Heart left ventricle (tissue), 13 donors: ENCODE data around the gene FURIN.

ENCODE experiments used
- CTCF ChIP-seq, 12 donors: fragments of 200-600 bp; sonication (generic) in 4 of 12; IDR thresholded peaks; one replicate each; pipeline versions ENCODE4 v1.5.0 to v1.8.0; 2018 to 2022; ENCODE audit warnings: antibody characterized with exemption in 12 of 12, mild to moderate bottlenecking in 5 of 12
- POLR2A ChIP-seq, 2 donors: fragments of 450-650 bp; IDR thresholded peaks; one replicate each; pipeline ENCODE4 v1.6.1; 2017; ENCODE audit warnings: antibody characterized with exemption in 2 of 2, mild to moderate bottlenecking in 2 of 2, moderate library complexity in 2 of 2
- donor health status: ischemic (EF 13 %, LVEDD 7.1; RV severe dilation, severe dysfunction).
- donor health status: DM: no; HTN: yes; CAD: no.
- donor health status: DM: no; HTN: no; CAD: no.
- donor health status: ischemic (EF 25% LVEDD 6.9; RV normal size, moderate dysfunction).
- donor health status: ischemic (EF 25% LVEDD 5.7; RV mildly dilated, moderate dysfunction).
- donor health status: ischemic (EF 35%, LVEDD 5.7; RV mildly dilated, moderate dysfunction).
- donor health status: nonischemic (EF 11% LVEDD 7.7; RV severe dilation, severe dysfunction).
- donor health status: DM: yes; HTN: yes; CAD: no.
- donor health status: PGD.
- donor health status: ischemic (EF 29% LVEDD 5.4; RV normal size, mild dysfunction).
- donor health status: nonischemic (EF 23%, LVEDD 6.1; RV moderate dilation, normal function).

GRCh38 chr15:90929246-90930019 lies 61.0 kb downstream of the FURIN start:
- TF ChIP-seq CTCF (IDR thresholded peaks at IDR 0.05), result no peak
- TF ChIP-seq POLR2A (IDR thresholded peaks at IDR 0.05), result no peak
